A549 treated with Hydrocortisone at 1 μM for 4 hours (cell line): Measurements from ENCODE around the gene MRTO4. TPM values are rescaled to one million over a fixed set of nuclear protein-coding genes. Genes with fewer than 3 reads are reported as not detected.

Experiments used
- total RNA-seq: library from RNA; stranded (reverse); fragments of 200-300 nt; extraction: Qiagen RNA extraction; gene quantifications from 5 replicates; pipeline ENCODE4 v1.2.3, GENCODE V29; 2022

MRTO4 gene
- total RNA-seq, result 62.2 to 71.3 TPM (median 65.4 TPM) in 5 replicates

DNA sequence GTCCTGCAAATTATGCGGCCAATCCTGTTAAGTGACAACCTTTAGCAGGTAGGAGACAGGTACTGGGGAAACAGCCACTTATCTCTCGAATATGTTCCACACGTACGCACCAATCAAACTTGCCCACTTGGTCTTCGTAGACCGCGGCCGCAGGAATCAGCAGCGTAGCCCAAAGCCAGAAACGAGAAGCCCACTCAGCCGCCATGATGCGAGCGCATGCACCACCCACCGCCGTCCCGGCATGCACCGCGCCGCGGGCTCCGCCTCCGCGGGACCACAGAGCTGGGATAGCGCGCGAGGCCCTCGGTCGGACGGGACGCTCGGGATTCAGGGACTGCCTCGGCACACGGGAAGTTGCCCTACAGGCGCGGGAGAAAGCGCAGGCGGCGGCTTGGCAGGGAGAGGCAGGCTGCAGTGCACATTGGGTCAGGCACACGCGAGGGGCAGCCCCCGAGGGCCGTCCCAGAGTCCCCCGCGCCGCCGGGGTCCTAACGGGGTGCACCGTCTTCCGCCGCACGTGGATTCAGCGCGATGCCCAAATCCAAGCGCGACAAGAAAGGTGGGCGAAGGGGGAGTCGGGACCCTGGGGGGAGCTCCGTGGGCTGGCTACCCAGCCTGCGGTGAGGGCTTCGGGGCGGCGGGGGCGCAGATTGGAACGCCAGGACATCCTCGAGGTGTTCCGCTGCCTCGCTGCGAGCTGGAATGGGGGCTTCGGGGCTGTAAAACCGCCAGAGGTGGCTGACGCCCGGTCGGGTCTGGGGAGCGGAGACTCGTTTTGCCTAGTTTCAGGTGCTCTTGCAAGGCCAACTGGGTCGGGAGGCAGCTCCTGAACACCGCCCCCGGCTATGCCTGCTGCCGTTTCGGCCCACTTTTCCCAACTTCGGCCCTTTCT, at the start of gene MRTO4, which contains the start of gene EMC1:
Gene MRTO4, plus strand, starts transcription at position 501 of the 892 bp plus-strand sequence. Its CDS starts 31 bp downstream, at position 532.
Gene EMC1, minus strand, starts transcription at position 220 of the 892 bp plus-strand sequence. Its CDS starts 15 bp downstream, at position 205.

DNA sequence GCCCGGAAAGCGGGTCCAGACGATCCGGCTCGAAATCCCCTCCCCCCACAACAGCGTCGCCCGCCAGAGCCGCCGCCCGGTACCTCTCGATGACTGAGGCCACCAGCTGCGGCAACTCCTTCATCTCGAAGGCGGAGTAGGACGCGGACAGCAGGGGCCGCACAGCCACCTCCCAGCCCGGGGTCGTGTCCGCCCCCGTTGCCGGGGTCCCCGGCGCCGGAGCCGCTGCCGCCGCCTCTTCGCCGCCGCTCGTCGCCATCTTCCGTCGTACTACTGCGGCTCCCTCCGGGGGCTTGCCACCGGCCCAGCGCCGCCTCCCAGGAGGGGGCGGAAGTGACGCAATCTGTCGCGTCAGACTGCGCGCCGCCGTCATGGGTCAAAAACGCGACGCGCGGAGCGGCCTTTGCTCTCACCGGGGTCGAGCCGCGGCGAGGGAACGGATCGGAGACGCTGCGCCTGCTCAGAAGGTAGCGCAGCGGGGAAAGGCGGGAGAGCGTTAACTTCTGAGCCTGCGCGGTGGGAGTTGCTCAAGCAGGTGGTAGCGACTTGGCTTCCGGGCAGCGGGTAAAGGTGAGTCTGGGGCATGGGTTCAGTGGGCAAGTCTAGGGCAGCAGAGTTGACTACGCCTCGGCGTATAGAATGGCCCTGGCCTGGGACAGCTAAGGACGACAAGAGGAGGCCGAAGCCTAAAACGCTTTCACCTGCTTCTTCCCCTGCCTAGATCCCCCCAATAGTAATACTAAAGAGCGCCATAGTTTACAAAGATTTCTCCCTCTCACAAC, 41.4 kb upstream of the MRTO4 start, which contains the start of gene UBR4:
Gene UBR4, minus strand, starts transcription at position 277 of the 782 bp plus-strand sequence. Its CDS starts 18 bp downstream, at position 259.

GRCh38 chr1:19288324-19289241, 37.0 kb downstream of the MRTO4 start, which contains the start of gene AKR7A3:
TSS of gene AKR7A3 (minus strand) at chr1:19288770. CDS start at chr1:19288709, 61 bp downstream.

Other genes with a start within 250 kb of the MRTO4 start
- 94.8 to 114 TPM (median 96.2 TPM) in 5 replicates for gene UBR4, start 41.5 kb upstream of the MRTO4 start, total RNA-seq
- 31.4 to 33.3 TPM (median 32.9 TPM) in 5 replicates for gene EMC1, start 281 bp upstream of the MRTO4 start, total RNA-seq
- 0.06 to 0.16 TPM (median 0.12 TPM) in 4 of 5 replicates, not detected in the other for gene AKR7A3, start 37.0 kb downstream of the MRTO4 start, total RNA-seq
- gene AKR7A2, start 60.3 kb downstream of the MRTO4 start, total RNA-seq, result 34.9 to 51.7 TPM (median 50.3 TPM) in 5 replicates
- gene SLC66A1, start 60.5 kb downstream of the MRTO4 start, total RNA-seq, result 16.5 to 23.3 TPM (median 21.1 TPM) in 5 replicates
- gene CAPZB, start 233.7 kb downstream of the MRTO4 start, total RNA-seq, result 230 to 274 TPM (median 231 TPM) in 5 replicates